ENCODE measurements around the gene CCR6. TPM values are rescaled to one million over a fixed set of nuclear protein-coding genes. Genes with fewer than 3 reads are reported as not detected.

CCR6 gene
- total and polyA plus RNA-seq, 2 of the 13 experiments (the other 11 are each of a cell fraction or from before 2014, with no cell fraction given) = 4.5 to 8.7 TPM

GRCh38 chr6:167121335-167121841 is 1.5 kb upstream of the CCR6 start:
- no peak for DNase-seq (ENCODE audit: low spot score)
- peak; percentile 5; the same call in 2 of the 3 replicates for ATAC-seq
- no peak overlapping the region for H3K4me3 ChIP-seq (replicated peaks in 1 of 3; ENCODE audit: insufficient read depth in 1 of 3, low read depth in 2 of 3, low read length in 3 of 3)
- WGBS (ENCODE audit: low lambda C conversion rate) = 95% methylated on average over 8 of the region's 8 CpGs
- no peak overlapping the region for H2AFZ ChIP-seq (ENCODE audit: low read length)
- no peak for FAIRE-seq
- intact Hi-C loops (cut with micrococcal nuclease; ENCODE audit: unreplicated experiment) (loop anchor here (5.0 kb wide), 1 partner anchor 44 kb away; no protein-coding TSS in a partner anchor), in situ Hi-C loops (cut with HindIII; ENCODE audit: extremely low pct_ligation_motif_present, low pct_unique_long_range_greater_than_20kb) (no loop called here)
- peaks cover 10% of the 10 kb centered on the region for H3K9me3 ChIP-seq (ENCODE audit: low read length)
- no peak for TF ChIP-seq XBP1 (CRISPR knock-in tag; IDR thresholded peaks at IDR 0.05)
- TF ChIP-seq, protein P1, sequence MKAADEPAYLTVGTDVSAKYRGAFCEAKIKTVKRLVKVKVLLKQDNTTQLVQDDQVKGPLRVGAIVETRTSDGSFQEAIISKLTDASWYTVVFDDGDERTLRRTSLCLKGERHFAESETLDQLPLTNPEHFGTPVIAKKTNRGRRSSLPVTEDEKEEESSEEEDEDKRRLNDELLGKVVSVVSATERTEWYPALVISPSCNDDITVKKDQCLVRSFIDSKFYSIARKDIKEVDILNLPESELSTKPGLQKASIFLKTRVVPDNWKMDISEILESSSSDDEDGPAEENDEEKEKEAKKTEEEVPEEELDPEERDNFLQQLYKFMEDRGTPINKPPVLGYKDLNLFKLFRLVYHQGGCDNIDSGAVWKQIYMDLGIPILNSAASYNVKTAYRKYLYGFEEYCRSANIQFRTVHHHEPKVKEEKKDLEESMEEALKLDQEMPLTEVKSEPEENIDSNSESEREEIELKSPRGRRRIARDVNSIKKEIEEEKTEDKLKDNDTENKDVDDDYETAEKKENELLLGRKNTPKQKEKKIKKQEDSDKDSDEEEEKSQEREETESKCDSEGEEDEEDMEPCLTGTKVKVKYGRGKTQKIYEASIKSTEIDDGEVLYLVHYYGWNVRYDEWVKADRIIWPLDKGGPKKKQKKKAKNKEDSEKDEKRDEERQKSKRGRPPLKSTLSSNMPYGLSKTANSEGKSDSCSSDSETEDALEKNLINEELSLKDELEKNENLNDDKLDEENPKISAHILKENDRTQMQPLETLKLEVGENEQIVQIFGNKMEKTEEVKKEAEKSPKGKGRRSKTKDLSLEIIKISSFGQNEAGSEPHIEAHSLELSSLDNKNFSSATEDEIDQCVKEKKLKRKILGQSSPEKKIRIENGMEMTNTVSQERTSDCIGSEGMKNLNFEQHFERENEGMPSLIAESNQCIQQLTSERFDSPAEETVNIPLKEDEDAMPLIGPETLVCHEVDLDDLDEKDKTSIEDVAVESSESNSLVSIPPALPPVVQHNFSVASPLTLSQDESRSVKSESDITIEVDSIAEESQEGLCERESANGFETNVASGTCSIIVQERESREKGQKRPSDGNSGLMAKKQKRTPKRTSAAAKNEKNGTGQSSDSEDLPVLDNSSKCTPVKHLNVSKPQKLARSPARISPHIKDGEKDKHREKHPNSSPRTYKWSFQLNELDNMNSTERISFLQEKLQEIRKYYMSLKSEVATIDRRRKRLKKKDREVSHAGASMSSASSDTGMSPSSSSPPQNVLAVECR (CRISPR knock-in tag; IDR thresholded peaks at IDR 0.05; ENCODE audit: borderline replicate concordance) = 0 out of 2 replicates have a peak, but pooled peaks have one; percentile 22
- no peak overlapping the region for H3K9ac ChIP-seq (ENCODE audit: insufficient read depth, low read depth, low read length)
- peaks cover 9% of the 10 kb centered on the region for H3K79me2 ChIP-seq (ENCODE audit: insufficient read depth, low read length)
- H4K20me1 ChIP-seq (ENCODE audit: insufficient read depth, low read length) = no peaks in the 10 kb centered on the region
- no peak overlapping the region for H3K27ac ChIP-seq (ENCODE audit: extremely low read length, insufficient read depth, low read length)
- no peaks in the 10 kb centered on the region for H3K36me3 ChIP-seq (replicated peaks in 1 of 2; ENCODE audit: control insufficient read depth in 1 of 2, insufficient read depth in 2 of 2, low read length in 2 of 2)
- POLR2A ChIA-PET = interaction anchor here (1.4 kb wide), 1 partner anchor 9 kb away, joined by 3 read pairs; no protein-coding TSS in a partner anchor
- H3K27me3 ChIP-seq (ENCODE audit: control insufficient read depth in 1 of 2, insufficient read depth in 2 of 2, low read length in 2 of 2) = no peaks in the 10 kb centered on the region; a peak in 1 of 5 replicates
- no peak overlapping the region for H3K4me2 ChIP-seq (ENCODE audit: low read depth, low read length)
- peaks cover 71% of the 10 kb centered on the region for H3K4me1 ChIP-seq (ENCODE audit: insufficient read depth, low read length)
- no TSS peak for BruUV-seq (replicated peaks)
- CTCF ChIA-PET (ENCODE audit: low intra/inter-chr PET ratio, low total read pairs) = interaction anchor here (2.4 kb wide), 1 partner anchor 20 kb away, joined by 28 read pairs; no protein-coding TSS in a partner anchor

Measured in HepG2 (cell line).